ENCODE measurements around the gene MCC.

The MCC gene

DNA sequence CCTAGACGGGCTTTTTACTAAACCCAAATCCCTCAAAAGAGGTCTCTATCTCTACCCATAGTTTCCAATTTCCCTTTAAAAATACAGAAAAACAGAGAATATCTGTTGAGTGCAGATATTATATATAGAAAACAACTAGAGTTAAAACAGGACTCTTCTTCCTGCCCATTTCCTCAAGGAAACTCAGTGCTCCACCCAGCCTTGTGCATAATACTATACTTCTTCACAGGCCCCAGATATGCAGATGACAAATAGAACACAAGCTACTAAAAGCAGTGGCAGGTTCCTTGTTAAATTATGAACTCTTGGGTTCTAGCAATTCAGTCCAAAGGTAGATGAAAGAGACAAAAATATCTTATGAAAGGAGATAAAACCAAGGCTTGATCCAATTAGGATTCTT is 253.7 kb downstream of the MCC start:
- DNase-seq (ENCODE audit: low read depth) = no peak
- TF ChIP-seq, protein P1, sequence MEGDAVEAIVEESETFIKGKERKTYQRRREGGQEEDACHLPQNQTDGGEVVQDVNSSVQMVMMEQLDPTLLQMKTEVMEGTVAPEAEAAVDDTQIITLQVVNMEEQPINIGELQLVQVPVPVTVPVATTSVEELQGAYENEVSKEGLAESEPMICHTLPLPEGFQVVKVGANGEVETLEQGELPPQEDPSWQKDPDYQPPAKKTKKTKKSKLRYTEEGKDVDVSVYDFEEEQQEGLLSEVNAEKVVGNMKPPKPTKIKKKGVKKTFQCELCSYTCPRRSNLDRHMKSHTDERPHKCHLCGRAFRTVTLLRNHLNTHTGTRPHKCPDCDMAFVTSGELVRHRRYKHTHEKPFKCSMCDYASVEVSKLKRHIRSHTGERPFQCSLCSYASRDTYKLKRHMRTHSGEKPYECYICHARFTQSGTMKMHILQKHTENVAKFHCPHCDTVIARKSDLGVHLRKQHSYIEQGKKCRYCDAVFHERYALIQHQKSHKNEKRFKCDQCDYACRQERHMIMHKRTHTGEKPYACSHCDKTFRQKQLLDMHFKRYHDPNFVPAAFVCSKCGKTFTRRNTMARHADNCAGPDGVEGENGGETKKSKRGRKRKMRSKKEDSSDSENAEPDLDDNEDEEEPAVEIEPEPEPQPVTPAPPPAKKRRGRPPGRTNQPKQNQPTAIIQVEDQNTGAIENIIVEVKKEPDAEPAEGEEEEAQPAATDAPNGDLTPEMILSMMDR (conservative IDR thresholded peaks at IDR 0.05; ENCODE audit: control insufficient read depth, insufficient read depth, low read depth, low read length) = no peak
- no peak overlapping the region for H3K4me3 ChIP-seq (ENCODE audit: control insufficient read depth, low read depth, low read length)

DNA sequence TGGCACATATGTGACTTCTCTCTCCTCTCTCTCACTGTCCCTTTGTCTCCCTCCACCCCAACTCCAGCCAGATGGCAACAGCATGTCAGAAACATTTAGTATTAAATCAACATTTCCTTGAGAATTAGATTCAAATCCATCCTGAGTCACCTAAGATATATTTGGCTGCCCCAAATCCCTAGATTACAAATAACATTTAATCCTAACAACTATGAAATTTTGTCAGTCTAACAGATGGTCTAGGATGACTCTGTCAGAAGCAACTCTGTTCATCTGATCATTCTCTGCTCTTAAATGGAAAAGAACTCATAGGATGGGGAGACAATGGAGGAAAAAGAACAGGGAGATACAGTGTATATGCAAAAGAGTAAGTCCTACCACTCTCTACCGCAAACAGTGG is 254.6 kb downstream of the MCC start:
- TF ChIP-seq, protein P1 (conservative IDR thresholded peaks at IDR 0.05; ENCODE audit: control insufficient read depth, insufficient read depth, low read depth, low read length) = no peak
- DNase-seq (ENCODE audit: low read depth) = peak; percentile 53
- H3K4me3 ChIP-seq (ENCODE audit: control insufficient read depth, low read depth, low read length) = no peak overlapping the region

DNA sequence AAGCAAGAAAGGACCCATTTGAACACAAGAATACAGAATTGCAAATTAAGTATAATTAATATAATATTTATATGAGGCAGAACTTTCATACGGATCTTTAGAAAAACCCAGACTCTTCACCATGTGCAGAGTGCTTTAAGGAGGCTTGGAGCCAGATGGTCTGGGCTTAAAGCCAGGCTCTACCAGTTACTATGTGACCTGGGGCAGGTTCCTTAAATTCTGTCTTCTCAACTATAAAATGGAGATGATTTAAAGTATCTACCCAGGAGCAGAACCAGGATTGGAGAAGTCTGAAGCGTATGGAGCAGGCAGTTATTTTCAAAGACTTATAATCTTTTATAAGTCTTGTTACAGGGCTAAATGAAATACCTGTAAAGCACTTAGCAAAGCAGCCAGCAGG is 255.6 kb downstream of the MCC start:
- H3K4me3 ChIP-seq (ENCODE audit: control insufficient read depth, low read depth, low read length) = no peak overlapping the region
- DNase-seq (ENCODE audit: low read depth) = peak; percentile 29
- TF ChIP-seq, protein P1 (conservative IDR thresholded peaks at IDR 0.05; ENCODE audit: control insufficient read depth, insufficient read depth, low read depth, low read length) = no peak

DNA sequence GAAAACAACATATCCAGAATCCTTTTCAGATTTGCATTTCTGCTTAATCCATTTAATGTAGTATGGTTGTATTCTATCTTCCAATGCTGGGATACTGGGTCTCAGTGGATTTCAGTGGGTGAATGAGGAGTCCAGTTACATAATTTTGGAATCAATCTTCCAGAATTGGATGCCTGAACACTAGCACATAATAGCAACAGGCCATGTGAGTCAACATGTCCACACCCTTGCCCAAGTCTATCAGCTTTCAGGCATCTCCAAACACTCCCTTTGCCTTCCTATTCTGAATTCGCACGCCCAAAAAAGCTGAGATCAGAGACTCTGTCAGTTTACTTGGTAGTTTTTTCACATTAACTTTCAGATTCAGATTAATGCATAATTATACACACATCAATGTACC is 256.0 kb downstream of the MCC start:
- peak; percentile 67 for DNase-seq (ENCODE audit: low read depth)
- TF ChIP-seq, protein P1 (conservative IDR thresholded peaks at IDR 0.05; ENCODE audit: control insufficient read depth, insufficient read depth, low read depth, low read length) = no peak
- H3K4me3 ChIP-seq (ENCODE audit: control insufficient read depth, low read depth, low read length) = no peak overlapping the region

DNA sequence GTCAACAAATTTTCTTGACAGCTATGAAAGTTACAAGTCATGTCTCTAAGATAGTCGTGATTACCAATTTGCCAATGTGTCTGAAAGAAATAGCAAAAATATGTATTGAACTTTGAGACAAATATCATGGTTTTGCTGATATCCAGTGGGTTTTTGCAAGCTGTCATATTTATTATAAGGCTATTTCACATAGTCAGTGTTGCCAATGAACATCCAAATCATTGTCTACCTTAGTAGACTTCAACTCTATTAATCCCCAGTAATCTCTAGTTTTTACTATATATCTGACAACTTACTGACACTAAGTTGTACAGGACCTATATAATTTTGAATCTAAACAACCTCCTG is 256.6 kb downstream of the MCC start:
- H3K4me3 ChIP-seq (ENCODE audit: control insufficient read depth, low read depth, low read length) = no peak overlapping the region
- DNase-seq (ENCODE audit: low read depth) = no peak
- TF ChIP-seq, protein P1 (conservative IDR thresholded peaks at IDR 0.05; ENCODE audit: control insufficient read depth, insufficient read depth, low read depth, low read length) = no peak

DNA sequence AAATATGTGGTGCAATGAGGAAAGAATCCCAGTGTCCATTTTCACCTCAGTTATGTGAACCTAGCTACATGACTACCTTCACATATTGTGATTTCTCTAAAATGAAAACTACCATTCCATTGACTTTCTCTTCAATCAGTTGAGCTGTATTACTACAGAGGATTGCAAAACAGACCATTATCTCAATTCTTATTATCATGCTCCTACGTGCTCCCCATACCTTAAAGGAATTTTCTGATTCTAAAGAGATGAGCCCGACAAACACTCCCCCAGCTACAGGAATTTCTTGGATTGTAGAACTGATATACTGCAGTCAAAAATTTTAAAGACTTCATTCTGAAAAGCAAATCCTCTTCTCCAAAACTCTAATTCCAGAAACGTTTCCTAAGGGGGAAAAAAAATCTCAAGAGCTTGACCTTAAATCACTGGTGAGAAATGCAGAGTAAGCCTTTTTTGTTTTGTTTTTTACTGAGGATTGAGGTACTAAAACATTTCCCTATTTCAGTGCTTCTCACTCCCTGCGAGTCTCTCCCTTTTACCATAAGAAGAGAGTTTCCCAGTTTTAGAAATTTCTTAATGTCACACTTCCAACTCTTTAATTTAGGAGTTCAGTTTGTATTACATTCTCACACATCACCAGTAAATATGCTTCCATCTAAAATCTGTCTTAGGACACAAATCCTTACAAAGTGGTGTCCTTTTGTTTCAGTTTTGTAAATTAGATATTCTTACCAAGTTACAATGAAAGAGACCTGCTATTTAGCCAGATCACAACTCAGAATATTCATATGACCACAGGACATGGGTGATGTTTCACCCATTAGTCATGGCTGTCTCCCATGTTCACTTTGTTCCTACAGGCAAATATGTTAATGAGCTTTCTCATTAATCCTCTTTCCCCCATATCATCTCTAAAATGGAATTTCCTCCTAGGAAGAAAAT is 257.3 kb downstream of the MCC start:
- TF ChIP-seq, protein P1 (conservative IDR thresholded peaks at IDR 0.05; ENCODE audit: control insufficient read depth, insufficient read depth, low read depth, low read length) = no peak
- no peak overlapping the region for H3K4me3 ChIP-seq (ENCODE audit: control insufficient read depth, low read depth, low read length)
- peak; percentile 79 for DNase-seq (ENCODE audit: low read depth)
